ENCODE data around the gene PGPEP1.

- no peak for TF ChIP-seq REST (IDR thresholded peaks at IDR 0.05; ENCODE audit: insufficient replicate concordance, low read depth)
- no peak for TF ChIP-seq CTCF (IDR thresholded peaks at IDR 0.05; ENCODE audit: insufficient read depth, low read length)
- no peak for TF ChIP-seq POLR2AphosphoS5 (IDR thresholded peaks at IDR 0.05; ENCODE audit: low read depth)
- TF ChIP-seq GABPA (IDR thresholded peaks at IDR 0.05; ENCODE audit: low read depth), result no peak
Measured at GRCh38 chr19:18388960-18389725, 48.7 kb downstream of the PGPEP1 start.
